ENCODE results near the gene MGST2. TPM values are rescaled to one million over a fixed set of nuclear protein-coding genes. Genes with fewer than 3 reads are reported as not detected.

Gene MGST2
- total RNA-seq, 1 donor from 2014 or later: 0.71 TPM

DNA sequence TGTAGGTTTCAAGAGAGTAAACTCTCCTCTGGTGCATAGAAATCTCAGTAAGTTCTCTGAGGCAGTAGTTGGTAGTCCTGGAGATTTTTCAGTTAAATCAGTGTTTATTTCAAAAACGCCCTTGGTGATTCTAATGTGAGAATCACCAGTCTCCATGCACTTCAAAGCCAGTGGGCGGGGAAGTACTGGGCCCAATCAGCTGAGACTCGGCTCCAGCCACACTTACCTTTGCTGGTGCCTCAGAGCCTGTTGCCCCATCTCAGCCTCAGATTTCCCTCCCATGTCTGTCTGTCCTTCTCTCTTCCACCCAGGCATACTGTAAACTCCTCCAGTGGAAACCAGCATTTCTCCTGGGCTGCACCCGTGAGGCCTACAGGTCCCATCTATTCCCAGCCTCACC lies 7.4 kb upstream of the MGST2 start:
- Mint-ChIP-seq H3K36me3 (ENCODE audit: low read depth) (no peaks in the 10 kb centered on the region), H3K27me3 (peaks cover 17% of the 10 kb centered on the region), H3K4me3 (no peak overlapping the region), H3K4me1 (peaks cover 5% of the 10 kb centered on the region), H3K9me3 (no peaks in the 10 kb centered on the region), H3K27ac (no peak overlapping the region)
- TF ChIP-seq, protein P1, sequence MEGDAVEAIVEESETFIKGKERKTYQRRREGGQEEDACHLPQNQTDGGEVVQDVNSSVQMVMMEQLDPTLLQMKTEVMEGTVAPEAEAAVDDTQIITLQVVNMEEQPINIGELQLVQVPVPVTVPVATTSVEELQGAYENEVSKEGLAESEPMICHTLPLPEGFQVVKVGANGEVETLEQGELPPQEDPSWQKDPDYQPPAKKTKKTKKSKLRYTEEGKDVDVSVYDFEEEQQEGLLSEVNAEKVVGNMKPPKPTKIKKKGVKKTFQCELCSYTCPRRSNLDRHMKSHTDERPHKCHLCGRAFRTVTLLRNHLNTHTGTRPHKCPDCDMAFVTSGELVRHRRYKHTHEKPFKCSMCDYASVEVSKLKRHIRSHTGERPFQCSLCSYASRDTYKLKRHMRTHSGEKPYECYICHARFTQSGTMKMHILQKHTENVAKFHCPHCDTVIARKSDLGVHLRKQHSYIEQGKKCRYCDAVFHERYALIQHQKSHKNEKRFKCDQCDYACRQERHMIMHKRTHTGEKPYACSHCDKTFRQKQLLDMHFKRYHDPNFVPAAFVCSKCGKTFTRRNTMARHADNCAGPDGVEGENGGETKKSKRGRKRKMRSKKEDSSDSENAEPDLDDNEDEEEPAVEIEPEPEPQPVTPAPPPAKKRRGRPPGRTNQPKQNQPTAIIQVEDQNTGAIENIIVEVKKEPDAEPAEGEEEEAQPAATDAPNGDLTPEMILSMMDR (IDR thresholded peaks at IDR 0.05): no peak
- intact Hi-C loops (cut with micrococcal nuclease): loop anchor here (5.0 kb wide), 2 partner anchors 354 to 954 kb away; no protein-coding TSS in a partner anchor
- ATAC-seq (ENCODE audit: low read depth) (no peak), DNase-seq (no peak)
- CTCF ChIA-PET: interaction anchor here (1.2 to 2.1 kb wide), 2 partner anchors 9 to 14 kb away, joined by 3 to 7 read pairs; no protein-coding TSS in a partner anchor
- POLR2A ChIA-PET: no interaction called here

DNA sequence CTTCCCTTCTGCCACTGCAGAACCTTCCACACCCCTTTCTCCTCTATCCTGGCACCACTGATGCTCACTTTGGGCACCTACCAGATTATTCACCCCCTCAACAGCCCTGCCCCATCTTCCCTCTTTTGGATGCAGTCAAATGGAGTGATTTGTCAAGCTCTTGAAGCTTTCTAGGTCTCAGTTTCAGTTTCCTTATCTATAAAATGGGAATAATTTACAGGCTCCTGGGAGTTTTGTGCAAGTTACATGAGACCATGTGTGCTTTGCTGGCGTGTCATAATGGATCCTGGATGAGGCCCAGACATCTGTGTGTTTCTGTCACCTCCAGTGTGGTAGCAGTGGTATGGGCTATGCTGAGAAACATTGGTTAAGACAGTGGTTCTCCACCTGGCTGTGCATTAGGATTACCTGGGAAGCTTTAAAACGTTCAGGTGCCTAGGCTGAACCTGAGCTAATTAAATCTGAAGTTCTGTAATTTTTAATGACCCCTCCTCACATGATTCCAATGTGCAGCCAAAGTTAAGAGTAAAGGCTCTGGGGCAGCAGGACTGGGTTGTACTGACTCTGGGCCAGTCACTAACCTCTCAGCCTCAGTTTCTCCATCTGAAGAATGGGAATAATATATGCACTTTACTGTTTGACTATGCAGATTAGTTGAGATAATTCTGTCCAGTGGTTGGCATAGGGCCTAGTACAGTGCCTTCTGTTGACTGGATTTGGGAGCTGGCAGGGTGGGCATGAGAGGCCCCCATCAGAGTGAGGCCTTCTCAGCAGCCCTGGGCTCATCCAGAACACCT lies 6.8 kb upstream of the MGST2 start:
- DNase-seq (no peak), ATAC-seq (ENCODE audit: low read depth) (no peak)
- Mint-ChIP-seq H3K36me3 (ENCODE audit: low read depth) (no peaks in the 10 kb centered on the region), H3K4me1 (peaks cover 5% of the 10 kb centered on the region), H3K27me3 (peaks cover 13% of the 10 kb centered on the region), H3K4me3 (no peak overlapping the region), H3K27ac (no peak overlapping the region), H3K9me3 (no peaks in the 10 kb centered on the region)
- TF ChIP-seq, protein P1 (IDR thresholded peaks at IDR 0.05): no peak
- CTCF ChIA-PET: no interaction called here
- POLR2A ChIA-PET: interaction anchor here (0.7 kb wide), 1 partner anchor 23 kb away, joined by 8 read pairs; no protein-coding TSS in a partner anchor
- intact Hi-C loops (cut with micrococcal nuclease): loop anchor here (5.0 kb wide), 2 partner anchors 354 to 954 kb away; no protein-coding TSS in a partner anchor

DNA sequence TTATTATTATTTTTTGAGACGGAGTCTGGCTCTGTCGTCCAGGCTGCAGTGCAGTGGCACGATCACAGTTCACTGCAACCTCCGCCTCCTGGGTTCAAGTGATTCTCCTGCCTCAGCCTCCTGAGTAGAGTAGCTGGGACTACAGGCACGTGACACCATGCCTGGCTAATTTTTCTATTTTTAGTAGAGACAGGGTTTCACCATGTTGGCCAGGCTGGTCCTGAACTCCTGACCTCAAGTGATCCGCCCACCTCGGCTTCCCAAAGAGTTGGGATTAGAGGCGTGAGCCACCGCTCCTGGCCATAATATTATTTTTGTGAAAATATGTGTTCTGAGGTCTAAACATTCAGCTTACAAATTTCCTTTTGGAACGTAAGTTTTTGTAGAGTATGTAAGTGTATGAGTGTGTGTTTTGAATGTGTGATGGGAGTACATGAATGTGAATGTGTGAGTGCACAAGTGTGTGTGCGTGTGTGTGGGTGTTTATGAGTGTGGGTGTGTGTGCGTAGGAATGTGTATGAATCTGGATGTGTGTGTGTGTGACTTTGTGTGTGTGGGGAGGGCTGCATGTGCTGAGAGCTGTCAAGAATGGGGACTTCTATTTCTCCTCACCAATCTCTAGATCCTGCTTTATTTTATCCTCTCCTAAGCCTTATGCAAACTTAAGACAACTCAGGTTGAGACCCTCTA lies 5.7 kb upstream of the MGST2 start:
- CTCF ChIA-PET: interaction anchor here (1.6 kb wide), 1 partner anchor 8 kb away, joined by 6 read pairs; no protein-coding TSS in a partner anchor
- Mint-ChIP-seq H3K4me1 (peaks cover 5% of the 10 kb centered on the region), H3K36me3 (ENCODE audit: low read depth) (no peaks in the 10 kb centered on the region), H3K27ac (no peak overlapping the region), H3K4me3 (no peak overlapping the region), H3K9me3 (no peaks in the 10 kb centered on the region), H3K27me3 (peaks cover 8% of the 10 kb centered on the region)
- TF ChIP-seq, protein P1 (IDR thresholded peaks at IDR 0.05): no peak
- ATAC-seq (ENCODE audit: low read depth) (no peak), DNase-seq (no peak)
- POLR2A ChIA-PET: no interaction called here
- intact Hi-C loops (cut with micrococcal nuclease): loop anchor here (5.0 to 10.0 kb wide), 3 partner anchors 352 to 952 kb away; partner anchors contain the start of gene MAML3

DNA sequence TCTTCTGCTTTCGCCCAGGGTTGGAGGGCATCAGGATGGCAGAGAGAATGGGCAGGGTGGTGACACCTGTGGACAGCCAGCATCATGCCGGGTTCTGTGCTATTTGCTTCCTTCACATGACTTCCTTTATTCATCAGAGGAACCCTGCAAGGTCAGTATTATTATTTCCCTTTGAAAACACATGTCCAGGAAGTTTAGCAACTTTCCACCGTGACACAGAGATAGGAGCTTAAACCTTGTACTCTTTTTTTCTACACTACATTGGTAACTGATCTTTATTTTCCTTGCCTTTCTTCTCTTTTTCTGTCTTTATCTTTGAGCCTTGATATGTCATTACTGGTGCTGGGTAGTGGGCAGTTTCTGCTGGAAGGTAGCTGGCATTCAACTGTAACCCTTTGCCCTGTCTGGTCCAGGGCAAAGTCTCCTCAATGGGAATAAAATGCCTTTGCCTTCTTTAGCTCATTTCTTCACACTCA lies 5.0 kb upstream of the MGST2 start:
- peaks cover 7% of the 10 kb centered on the region for H3K27me3 Mint-ChIP-seq
- no peak overlapping the region for H3K4me3 Mint-ChIP-seq
- no peak overlapping the region for H3K27ac Mint-ChIP-seq
- peaks cover 10% of the 10 kb centered on the region for H3K4me1 Mint-ChIP-seq
- POLR2A ChIA-PET: no interaction called here
- intact Hi-C loops (cut with micrococcal nuclease): loop anchor here (10.0 kb wide), 1 partner anchor 494 kb away; the partner anchor contains the start of gene MAML3
- TF ChIP-seq, protein P1 (IDR thresholded peaks at IDR 0.05): no peak
- no peak for ATAC-seq (ENCODE audit: low read depth)
- CTCF ChIA-PET: interaction anchor here (0.7 to 1.6 kb wide), 2 partner anchors 9 to 869 kb away, joined by 3 to 6 read pairs; no protein-coding TSS in a partner anchor
- no peaks in the 10 kb centered on the region for H3K36me3 Mint-ChIP-seq (ENCODE audit: low read depth)
- no peak for DNase-seq
- H3K9me3 Mint-ChIP-seq: no peaks in the 10 kb centered on the region
